UCSD-AML1 (cell line): ENCODE measurements around the gene SPATA20.

Experiments used
- DNase-seq: peaks from one replicate; lab custom pipeline; 2025; ENCODE audit not compliant: unreplicated experiment; lab: John Stamatoyannopoulos, UW

Gene SPATA20

GRCh38 chr17:50519141-50519834 is 27.7 kb upstream of the SPATA20 start:
- no peak for DNase-seq

- DNase-seq: no peak
Observed at GRCh38 chr17:50520483-50520882, 26.5 kb upstream of the SPATA20 start.

GRCh38 chr17:50521514-50521913 is 25.5 kb upstream of the SPATA20 start:
- DNase-seq: no peak

- no peak for DNase-seq
Observed at GRCh38 chr17:50522766-50523165, 24.2 kb upstream of the SPATA20 start.

- DNase-seq: no peak
Observed at GRCh38 chr17:50523208-50523607, 23.8 kb upstream of the SPATA20 start.

GRCh38 chr17:50524838-50525237 is 22.1 kb upstream of the SPATA20 start:
- DNase-seq: no peak

- DNase-seq: no peak
Observed at GRCh38 chr17:50527155-50527762, 19.7 kb upstream of the SPATA20 start.

GRCh38 chr17:50527949-50528474 is 19.0 kb upstream of the SPATA20 start:
- DNase-seq: no peak

GRCh38 chr17:50529849-50530248 is 17.1 kb upstream of the SPATA20 start:
- no peak for DNase-seq

- no peak for DNase-seq
Observed at GRCh38 chr17:50531428-50532025, 15.4 kb upstream of the SPATA20 start.

GRCh38 chr17:50532452-50533024 is 14.4 kb upstream of the SPATA20 start, which contains the start of gene EPN3:
Gene EPN3, plus strand, starts transcription at chr17:50532735. Its CDS starts 3,822 bp downstream, at chr17:50536557.
- DNase-seq: peak; percentile 34

- no peak for DNase-seq
Observed at GRCh38 chr17:50533185-50533584, 13.8 kb upstream of the SPATA20 start.

- no peak for DNase-seq
Observed at GRCh38 chr17:50533720-50534148, 13.2 kb upstream of the SPATA20 start.

GRCh38 chr17:50534222-50534978 is 12.6 kb upstream of the SPATA20 start:
- DNase-seq: no peak

GRCh38 chr17:50534979-50535326 is 12.0 kb upstream of the SPATA20 start:
- no peak for DNase-seq

- DNase-seq: no peak
Observed at GRCh38 chr17:50535407-50535806, 11.6 kb upstream of the SPATA20 start.

GRCh38 chr17:50536683-50537646 is 10.0 kb upstream of the SPATA20 start:
- no peak for DNase-seq

- DNase-seq: no peak
Observed at GRCh38 chr17:50537721-50538548, 9.0 kb upstream of the SPATA20 start.
